Measurements from ENCODE around the gene SLC25A33. TPM values are rescaled to one million over a fixed set of nuclear protein-coding genes. Genes with fewer than 3 reads are reported as not detected.

Gene SLC25A33
- total RNA-seq, 1 experiment from 2014 or later = 9.4 TPM

DNA sequence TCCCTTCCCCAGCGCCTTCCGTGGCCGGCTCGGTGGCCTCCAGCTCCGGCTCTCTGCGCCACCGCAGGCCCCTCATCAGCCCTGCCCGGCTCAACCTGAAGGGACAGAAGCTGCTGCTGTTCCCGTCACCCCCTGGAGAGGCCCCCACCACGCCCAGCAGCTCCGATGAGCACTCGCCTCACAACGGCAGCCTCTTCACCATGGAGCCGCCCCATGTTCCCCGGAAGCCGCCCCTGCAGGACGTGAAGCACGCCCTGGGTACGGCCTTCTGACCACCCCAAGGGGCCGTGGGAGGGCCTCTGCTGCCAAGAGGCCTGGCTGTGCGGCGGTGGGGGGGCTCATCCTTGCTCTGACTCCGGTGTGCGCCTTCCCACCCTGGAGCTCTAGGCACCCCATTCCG, 71.3 kb downstream of the SLC25A33 start:
- Histone ChIP-seq H4K8ac (replicated peaks; ENCODE audit: insufficient read length, low read depth, low read length) (no peak overlapping the region), H3K56ac (ENCODE audit: insufficient read length, low read depth, low read length) (no peak overlapping the region), H3K27ac (ENCODE audit: insufficient read length, low read depth, low read length) (no peak overlapping the region), H3K79me1 (ENCODE audit: insufficient read depth, low read depth, low read length, poor library complexity, severe bottlenecking) (no peaks in the 10 kb centered on the region), H3K4ac (ENCODE audit: low read depth, low read length) (no peak overlapping the region), H2BK120ac (ENCODE audit: low read depth, low read length, poor library complexity, severe bottlenecking) (no peak overlapping the region), H3K14ac (ENCODE audit: insufficient read depth, low read length) (no peak overlapping the region), H4K20me1 (ENCODE audit: control insufficient read depth, insufficient read depth, insufficient read length) (no peaks in the 10 kb centered on the region), H2AK5ac (ENCODE audit: insufficient read length, low read length) (no peak overlapping the region), H2BK15ac (ENCODE audit: low read depth, low read length) (no peak overlapping the region), H3K18ac (ENCODE audit: insufficient read length, low read depth, low read length) (no peak overlapping the region), H3K4me1 (ENCODE audit: insufficient read depth, low read length) (no peaks in the 10 kb centered on the region), H3K27me3 (ENCODE audit: insufficient read depth, low read length) (no peaks in the 10 kb centered on the region), H3K9ac (ENCODE audit: extremely low read depth, insufficient read length, low read length) (no peak overlapping the region), H3K9me3 (ENCODE audit: control insufficient read depth, low read depth, low read length) (no peaks in the 10 kb centered on the region), H3T11ph (ENCODE audit: low read length) (no peak overlapping the region), H2AFZ (ENCODE audit: low read length) (no peak overlapping the region), H3K4me2 (ENCODE audit: insufficient read depth, insufficient read length, low read length) (no peak overlapping the region), H2BK12ac (ENCODE audit: insufficient read length, low read depth, low read length) (no peak overlapping the region), H3K79me2 (ENCODE audit: insufficient read depth, low read length) (no peaks in the 10 kb centered on the region), H4K5ac (ENCODE audit: insufficient read length, low read depth, low read length) (no peak overlapping the region), H4K91ac (ENCODE audit: insufficient read length, low read depth, low read length) (no peak overlapping the region), H3K23me2 (ENCODE audit: insufficient read length, low read depth, low read length, poor library complexity, severe bottlenecking) (no peaks in the 10 kb centered on the region), H2BK5ac (ENCODE audit: insufficient read length, low read length) (no peak overlapping the region), H3K23ac (ENCODE audit: insufficient read length, low read depth, low read length) (no peak overlapping the region), H2BK20ac (ENCODE audit: low read depth, low read length, poor library complexity, severe bottlenecking) (no peak overlapping the region)
- H3K4me3 Mint-ChIP-seq = no peak overlapping the region
- no peak overlapping the region for H3K27ac Mint-ChIP-seq
- H3K36me3 Mint-ChIP-seq (ENCODE audit: insufficient read depth in 1 of 3, low read depth in 3 of 3) = peaks cover 3 to 36% (median 25%) of the 10 kb centered on the region in 3 experiments; a peak in 6 of 7 replicates
- peaks cover 0 to 3% of the 10 kb centered on the region in 2 experiments; a peak in 1 of 4 replicates for H3K4me1 Mint-ChIP-seq
- TF ChIP-seq, protein P1, sequence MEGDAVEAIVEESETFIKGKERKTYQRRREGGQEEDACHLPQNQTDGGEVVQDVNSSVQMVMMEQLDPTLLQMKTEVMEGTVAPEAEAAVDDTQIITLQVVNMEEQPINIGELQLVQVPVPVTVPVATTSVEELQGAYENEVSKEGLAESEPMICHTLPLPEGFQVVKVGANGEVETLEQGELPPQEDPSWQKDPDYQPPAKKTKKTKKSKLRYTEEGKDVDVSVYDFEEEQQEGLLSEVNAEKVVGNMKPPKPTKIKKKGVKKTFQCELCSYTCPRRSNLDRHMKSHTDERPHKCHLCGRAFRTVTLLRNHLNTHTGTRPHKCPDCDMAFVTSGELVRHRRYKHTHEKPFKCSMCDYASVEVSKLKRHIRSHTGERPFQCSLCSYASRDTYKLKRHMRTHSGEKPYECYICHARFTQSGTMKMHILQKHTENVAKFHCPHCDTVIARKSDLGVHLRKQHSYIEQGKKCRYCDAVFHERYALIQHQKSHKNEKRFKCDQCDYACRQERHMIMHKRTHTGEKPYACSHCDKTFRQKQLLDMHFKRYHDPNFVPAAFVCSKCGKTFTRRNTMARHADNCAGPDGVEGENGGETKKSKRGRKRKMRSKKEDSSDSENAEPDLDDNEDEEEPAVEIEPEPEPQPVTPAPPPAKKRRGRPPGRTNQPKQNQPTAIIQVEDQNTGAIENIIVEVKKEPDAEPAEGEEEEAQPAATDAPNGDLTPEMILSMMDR (conservative IDR thresholded peaks at IDR 0.05) = no peak
- H3K9me3 Mint-ChIP-seq = no peaks in the 10 kb centered on the region
- DNase-seq = no peak
- WGBS (ENCODE audit: extremely low coverage, insufficient read length, low lambda C conversion rate) = no CpG with 5 or more reads among the region's 25 CpGs
- no peaks in the 10 kb centered on the region for H3K27me3 Mint-ChIP-seq (ENCODE audit: low read depth)

All from H9 (cell line).